ENCODE results near the gene ANKRD10.
A peak's percentile ranks its signal among the peaks of the same experiment; 100 is the strongest.

ANKRD10 gene

GRCh38 chr13:110932588-110932987 lies 17.7 kb upstream of the ANKRD10 start:
- H3K4me1 Mint-ChIP-seq: no peaks in the 10 kb centered on the region
- H3K27me3 Mint-ChIP-seq: peaks cover 25% of the 10 kb centered on the region
- no peak for DNase-seq
- no peak overlapping the region for H3K27ac Mint-ChIP-seq
- no peak overlapping the region for H3K4me3 Mint-ChIP-seq
- CTCF ChIA-PET: no interaction called here
- peaks cover 41% of the 10 kb centered on the region for H3K9me3 Mint-ChIP-seq
- no peaks in the 10 kb centered on the region for H3K36me3 Mint-ChIP-seq

GRCh38 chr13:110929104-110929777 lies 14.4 kb upstream of the ANKRD10 start:
- no peak overlapping the region for H3K4me3 Mint-ChIP-seq
- peaks cover 17% of the 10 kb centered on the region for H3K9me3 Mint-ChIP-seq
- peaks cover 40% of the 10 kb centered on the region for H3K27me3 Mint-ChIP-seq
- no peaks in the 10 kb centered on the region for H3K36me3 Mint-ChIP-seq
- H3K27ac Mint-ChIP-seq: no peak overlapping the region
- DNase-seq: no peak
- H3K4me1 Mint-ChIP-seq: no peaks in the 10 kb centered on the region
- CTCF ChIA-PET: no interaction called here

GRCh38 chr13:110925023-110925612 lies 10.2 kb upstream of the ANKRD10 start:
- H3K4me3 Mint-ChIP-seq: no peak overlapping the region
- H3K27ac Mint-ChIP-seq: no peak overlapping the region
- CTCF ChIA-PET: no interaction called here
- peaks cover 56% of the 10 kb centered on the region for H3K27me3 Mint-ChIP-seq
- peak; percentile 27 for DNase-seq
- no peaks in the 10 kb centered on the region for H3K36me3 Mint-ChIP-seq
- H3K4me1 Mint-ChIP-seq: peaks cover 8% of the 10 kb centered on the region
- no peaks in the 10 kb centered on the region for H3K9me3 Mint-ChIP-seq

GRCh38 chr13:110924639-110924934 lies 9.7 kb upstream of the ANKRD10 start:
- peaks cover 8% of the 10 kb centered on the region for H3K4me1 Mint-ChIP-seq
- no peaks in the 10 kb centered on the region for H3K9me3 Mint-ChIP-seq
- H3K36me3 Mint-ChIP-seq: no peaks in the 10 kb centered on the region
- DNase-seq: no peak
- H3K27ac Mint-ChIP-seq: no peak overlapping the region
- CTCF ChIA-PET: no interaction called here
- peaks cover 56% of the 10 kb centered on the region for H3K27me3 Mint-ChIP-seq
- H3K4me3 Mint-ChIP-seq: no peak overlapping the region

GRCh38 chr13:110923777-110924638 lies 9.1 kb upstream of the ANKRD10 start:
- H3K9me3 Mint-ChIP-seq: no peaks in the 10 kb centered on the region
- DNase-seq: no peak
- CTCF ChIA-PET: no interaction called here
- H3K27me3 Mint-ChIP-seq: peaks cover 50% of the 10 kb centered on the region
- no peak overlapping the region for H3K27ac Mint-ChIP-seq
- H3K4me1 Mint-ChIP-seq: peaks cover 8% of the 10 kb centered on the region
- H3K4me3 Mint-ChIP-seq: no peak overlapping the region
- H3K36me3 Mint-ChIP-seq: no peaks in the 10 kb centered on the region

DNA sequence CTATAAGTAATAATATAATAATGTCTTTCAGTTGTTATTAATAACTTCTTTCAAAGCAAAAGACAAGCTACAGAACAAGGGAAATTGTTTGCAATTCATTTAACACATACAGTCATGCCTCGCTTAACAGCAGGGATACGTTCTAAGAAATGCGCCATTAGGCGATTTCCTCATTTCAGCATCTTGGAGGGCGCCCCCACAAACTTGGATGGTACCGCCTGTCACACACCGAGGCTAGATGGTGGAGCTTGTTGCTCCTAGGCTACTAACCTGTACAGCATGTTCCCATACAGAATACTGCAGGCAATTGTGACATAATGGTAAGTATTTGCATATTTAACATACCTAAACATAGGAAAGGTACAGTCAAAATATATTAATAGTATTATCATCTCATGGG lies 8.2 kb upstream of the ANKRD10 start:
- CTCF ChIA-PET: no interaction called here
- H3K4me3 Mint-ChIP-seq: no peak overlapping the region
- no peak overlapping the region for H3K27ac Mint-ChIP-seq
- H3K9me3 Mint-ChIP-seq: no peaks in the 10 kb centered on the region
- H3K36me3 Mint-ChIP-seq: peaks cover 1% of the 10 kb centered on the region
- H3K27me3 Mint-ChIP-seq: peaks cover 48% of the 10 kb centered on the region
- peaks cover 8% of the 10 kb centered on the region for H3K4me1 Mint-ChIP-seq
- DNase-seq: no peak

GRCh38 chr13:110922506-110922905 lies 7.6 kb upstream of the ANKRD10 start:
- Mint-ChIP-seq H3K4me1 (peaks cover 8% of the 10 kb centered on the region), H3K27me3 (peaks cover 43% of the 10 kb centered on the region), H3K4me3 (no peak overlapping the region), H3K9me3 (no peaks in the 10 kb centered on the region), H3K27ac (no peak overlapping the region), H3K36me3 (peaks cover 6% of the 10 kb centered on the region)
- CTCF ChIA-PET: no interaction called here
- no peak for DNase-seq

DNA sequence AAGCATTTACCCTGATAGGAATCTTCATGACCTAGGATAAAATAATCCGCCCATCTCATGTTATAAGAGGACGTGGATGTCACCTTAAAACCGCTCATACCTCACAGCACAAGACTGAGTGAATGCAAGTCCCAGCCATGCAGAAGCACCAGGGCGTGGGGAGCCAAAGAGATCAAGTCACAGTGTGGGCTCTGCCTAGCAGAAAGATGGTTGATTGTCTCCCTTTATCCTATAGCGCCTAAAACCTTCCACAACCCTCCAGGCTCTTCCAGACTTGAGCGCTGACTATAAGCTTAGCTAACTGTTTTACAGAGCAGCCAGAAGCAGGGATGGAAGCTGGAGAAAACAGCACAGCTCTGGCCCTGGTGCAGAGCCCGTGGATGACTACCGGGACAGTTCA lies 6.8 kb upstream of the ANKRD10 start:
- no peak overlapping the region for H3K4me3 Mint-ChIP-seq
- no peak for DNase-seq
- H3K4me1 Mint-ChIP-seq: peaks cover 11% of the 10 kb centered on the region
- H3K27me3 Mint-ChIP-seq: peaks cover 38% of the 10 kb centered on the region
- no peak overlapping the region for H3K27ac Mint-ChIP-seq
- H3K9me3 Mint-ChIP-seq: no peaks in the 10 kb centered on the region
- CTCF ChIA-PET: no interaction called here
- H3K36me3 Mint-ChIP-seq: peaks cover 6% of the 10 kb centered on the region

- Mint-ChIP-seq H3K4me3 (no peak overlapping the region), H3K27ac (no peak overlapping the region)
- CTCF ChIA-PET: no interaction called here
Measured at GRCh38 chr13:110921209-110921608, 6.3 kb upstream of the ANKRD10 start.

DNA sequence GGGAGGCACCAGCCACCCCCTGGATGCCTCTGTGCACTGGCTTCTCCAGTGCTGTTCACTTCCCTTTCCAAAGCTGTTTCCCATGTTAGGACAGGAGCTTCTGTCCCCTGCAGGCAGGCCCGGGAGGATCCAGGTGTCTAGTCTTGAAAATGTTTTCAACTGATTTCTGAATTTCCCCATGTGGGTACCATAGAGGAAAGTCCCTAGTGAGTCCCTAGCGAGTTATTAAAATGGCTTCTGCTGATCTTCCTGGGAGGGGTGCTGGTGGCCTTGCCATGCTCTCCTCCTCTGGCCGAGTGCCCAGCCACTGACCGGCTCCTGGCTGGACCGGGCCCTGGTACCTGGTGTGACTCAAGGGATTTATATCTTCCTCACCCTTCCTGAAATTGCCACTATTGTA lies 5.2 kb upstream of the ANKRD10 start:
- Mint-ChIP-seq H3K9me3 (no peaks in the 10 kb centered on the region), H3K4me3 (no peak overlapping the region), H3K36me3 (peaks cover 6% of the 10 kb centered on the region), H3K27ac (no peak overlapping the region), H3K27me3 (peaks cover 32% of the 10 kb centered on the region), H3K4me1 (peaks cover 18% of the 10 kb centered on the region)
- DNase-seq: no peak
- CTCF ChIA-PET: no interaction called here

More at GRCh38 chr13:110921209-110921608, 6.3 kb upstream of the ANKRD10 start:
- H3K36me3 Mint-ChIP-seq: peaks cover 6% of the 10 kb centered on the region
- peaks cover 34% of the 10 kb centered on the region for H3K27me3 Mint-ChIP-seq
- no peaks in the 10 kb centered on the region for H3K9me3 Mint-ChIP-seq
- DNase-seq: no peak
- H3K4me1 Mint-ChIP-seq: peaks cover 15% of the 10 kb centered on the region

GRCh38 chr13:110916301-110917142 lies 1.7 kb upstream of the ANKRD10 start:
- Mint-ChIP-seq H3K4me1 (peaks cover 39% of the 10 kb centered on the region), H3K36me3 (peaks cover 13% of the 10 kb centered on the region), H3K9me3 (no peaks in the 10 kb centered on the region), H3K4me3 (peak overlapping the region; percentile 92), H3K27me3 (peaks cover 4% of the 10 kb centered on the region), H3K27ac (no peak overlapping the region)
- no peak for DNase-seq
- CTCF ChIA-PET: no interaction called here

GRCh38 chr13:110915874-110916206 lies 971 bp upstream of the ANKRD10 start:
- H3K27me3 Mint-ChIP-seq: no peaks in the 10 kb centered on the region
- H3K36me3 Mint-ChIP-seq: peaks cover 15% of the 10 kb centered on the region
- peaks cover 38% of the 10 kb centered on the region for H3K4me1 Mint-ChIP-seq
- H3K27ac Mint-ChIP-seq: peak overlapping the region; percentile 95
- H3K4me3 Mint-ChIP-seq: peak overlapping the region; percentile 92
- CTCF ChIA-PET: interaction anchor here (0.6 to 1.7 kb wide), 4 partner anchors 12 to 152 kb away, joined by 3 to 10 read pairs (median 6); no protein-coding TSS in a partner anchor
- DNase-seq: no peak
- no peaks in the 10 kb centered on the region for H3K9me3 Mint-ChIP-seq

DNA sequence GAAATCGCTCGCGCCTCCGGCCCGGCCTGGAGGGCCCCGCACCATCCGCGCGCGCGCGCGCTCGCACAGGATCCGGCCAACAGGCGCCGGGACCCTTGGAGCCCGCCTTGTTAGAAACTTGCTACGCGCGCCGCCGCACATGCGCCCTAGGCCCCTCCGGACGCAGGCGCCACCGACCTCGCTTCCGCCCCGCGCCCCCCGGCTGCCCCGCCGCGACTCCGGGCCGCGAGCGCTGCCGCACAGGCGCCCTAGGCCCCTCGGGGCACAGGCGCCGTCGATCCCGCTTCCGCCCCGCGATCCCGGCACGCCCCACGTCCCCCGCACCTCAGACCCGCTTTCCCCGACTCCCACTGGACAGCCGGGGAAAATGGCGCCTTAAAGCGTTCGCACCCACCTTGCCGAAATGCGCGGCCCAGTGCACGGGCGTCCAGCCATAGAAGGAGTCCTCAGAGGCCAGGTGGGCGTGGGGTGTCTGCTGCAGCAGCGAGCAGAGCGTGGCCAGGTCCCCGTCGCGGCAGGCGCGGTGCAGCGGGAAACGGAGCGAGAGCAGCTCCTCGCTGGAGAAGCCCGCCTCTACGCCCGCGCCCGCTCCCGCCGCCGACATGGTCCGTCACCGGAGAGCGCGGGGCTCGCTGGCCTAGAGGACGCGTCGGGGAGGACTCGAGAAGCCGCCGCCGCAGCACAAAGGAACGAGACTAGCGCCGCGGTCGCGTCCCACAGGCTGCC lies 375 bp downstream of the ANKRD10 start:
- peak; percentile 81 for DNase-seq
- peaks cover 27% of the 10 kb centered on the region for H3K36me3 Mint-ChIP-seq
- H3K27me3 Mint-ChIP-seq: no peaks in the 10 kb centered on the region
- peaks cover 49% of the 10 kb centered on the region for H3K4me1 Mint-ChIP-seq
- H3K4me3 Mint-ChIP-seq: peak overlapping the region; percentile 92
- peak overlapping the region; percentile 95 for H3K27ac Mint-ChIP-seq
- no peaks in the 10 kb centered on the region for H3K9me3 Mint-ChIP-seq
- CTCF ChIA-PET: interaction anchor here (0.6 to 1.7 kb wide), 3 partner anchors 10 to 340 kb away, joined by 3 to 10 read pairs (median 10); no protein-coding TSS in a partner anchor

GRCh38 chr13:110914081-110914330 lies 863 bp downstream of the ANKRD10 start:
- Mint-ChIP-seq H3K36me3 (peaks cover 30% of the 10 kb centered on the region), H3K27ac (peak overlapping the region; percentile 97), H3K27me3 (no peaks in the 10 kb centered on the region), H3K9me3 (no peaks in the 10 kb centered on the region), H3K4me1 (peaks cover 52% of the 10 kb centered on the region), H3K4me3 (peak overlapping the region; percentile 92)
- no peak for DNase-seq
- CTCF ChIA-PET: no interaction called here
